T-helper 2 cell treated with Interferon-gamma antibody and Interleukin-4, amounts not matched to agents 5 μg/mL and 100 μg/mL, for 36 hours (primary cell): Measurements from ENCODE around the gene GSG1.
"Not testable (repeated sequence)": the region's sequence is repeated elsewhere in the genome, so short reads cannot be mapped to it uniquely, and the experiment has no call there.

Experiments used
- DNase-seq: peaks from one replicate; pipeline ENCODE4 v3.0.0; 2021; ENCODE audit warnings: low spot score
- H3K27ac Mint-ChIP-seq: one replicate; pipeline ENCODE4 v1.8.0; 2021; ENCODE audit warnings: mild to moderate bottlenecking, mixed read lengths
- H3K27me3 Mint-ChIP-seq: one replicate; pipeline ENCODE4 v1.8.0; 2021; ENCODE audit warnings: low read depth, mixed read lengths
- H3K36me3 Mint-ChIP-seq: one replicate; pipeline ENCODE4 v1.8.0; 2021; ENCODE audit warnings: low read depth, mixed read lengths
- H3K4me1 Mint-ChIP-seq: one replicate; pipeline ENCODE4 v1.8.0; 2021; ENCODE audit warnings: low read depth, mixed read lengths
- H3K4me3 Mint-ChIP-seq: one replicate; pipeline ENCODE4 v1.8.0; 2022; ENCODE audit warnings: mild to moderate bottlenecking, moderate library complexity, mixed read lengths
- H3K9me3 Mint-ChIP-seq: one replicate; pipeline ENCODE4 v1.8.0; 2021; ENCODE audit warnings: mixed read lengths

Gene GSG1

DNA sequence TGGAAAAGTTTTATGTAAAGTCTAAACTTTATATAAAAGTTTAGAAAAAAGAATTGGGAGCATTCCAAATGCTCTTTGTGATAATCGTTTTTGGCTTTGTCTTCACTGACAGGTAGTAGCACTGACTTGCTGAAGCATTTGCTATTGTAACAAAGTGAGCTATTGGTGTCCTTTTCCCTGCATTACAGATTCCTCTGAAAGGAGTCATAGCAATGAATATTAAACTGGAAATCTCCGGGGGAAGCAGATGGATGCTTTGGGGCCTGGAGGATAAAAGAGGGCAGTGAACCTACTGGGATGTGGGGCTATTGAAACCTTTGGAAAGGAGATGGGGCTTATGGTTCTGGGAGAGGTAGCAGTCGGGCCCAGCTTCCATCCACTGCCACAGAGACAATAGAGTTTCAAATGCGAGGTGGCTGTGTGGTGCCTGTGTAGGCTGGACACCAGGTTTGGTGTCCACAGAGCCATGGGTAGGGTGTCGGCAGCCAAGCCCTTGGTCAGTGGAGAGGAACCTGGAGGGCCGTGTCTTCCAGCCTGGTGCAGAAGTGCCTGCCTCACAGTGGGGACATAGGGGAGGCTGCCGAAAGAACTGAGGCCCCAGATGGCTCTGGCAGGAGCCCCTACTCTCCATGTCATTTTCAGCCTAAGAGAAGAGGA is 10.1 kb downstream of the GSG1 start:
- H3K27me3 Mint-ChIP-seq = peaks cover 6% of the 10 kb centered on the region
- H3K36me3 Mint-ChIP-seq = no peaks in the 10 kb centered on the region
- DNase-seq = no peak
- peaks cover 7% of the 10 kb centered on the region for H3K4me1 Mint-ChIP-seq
- no peak overlapping the region for H3K27ac Mint-ChIP-seq
- H3K9me3 Mint-ChIP-seq = no peaks in the 10 kb centered on the region
- H3K4me3 Mint-ChIP-seq = no peak overlapping the region

DNA sequence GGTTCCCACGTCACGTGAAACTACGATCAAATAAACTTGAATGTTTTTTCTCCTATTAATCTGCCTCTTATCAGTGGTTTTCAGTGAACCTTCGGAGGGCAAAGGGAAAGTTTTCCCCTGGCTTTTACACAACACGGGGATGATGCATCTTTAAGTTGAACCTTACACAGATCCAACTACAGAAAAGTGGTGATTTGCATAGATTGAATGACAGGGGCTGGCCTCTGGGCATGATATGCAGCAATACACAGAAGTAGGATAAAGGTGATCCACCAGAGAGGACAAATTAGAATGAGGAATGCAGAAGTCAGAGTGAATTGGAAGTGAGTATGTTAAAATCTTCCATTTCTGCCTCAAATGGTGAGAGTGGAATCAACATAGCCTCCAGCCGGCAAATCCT is 11.6 kb downstream of the GSG1 start:
- H3K4me3 Mint-ChIP-seq = no peak overlapping the region

DNA sequence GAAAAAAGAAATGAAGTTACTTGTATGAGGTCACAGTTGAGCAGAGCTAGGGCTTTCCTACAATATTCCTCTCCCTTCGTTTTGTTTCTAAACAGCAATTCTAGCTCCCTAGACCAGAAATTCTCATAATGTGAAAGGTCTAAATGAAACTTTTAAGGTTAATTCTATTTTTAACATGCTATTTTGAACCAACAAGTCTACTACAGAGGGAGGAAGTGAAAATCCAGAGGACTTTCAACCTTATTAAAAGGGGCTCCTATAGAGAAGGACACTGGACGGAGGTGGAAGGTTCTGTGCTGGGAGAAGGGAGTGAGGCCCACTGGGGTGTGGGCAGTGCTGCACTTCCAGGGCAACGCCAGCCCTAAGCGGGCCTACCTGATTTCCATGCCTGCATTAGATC is 13.4 kb downstream of the GSG1 start:
- no peaks in the 10 kb centered on the region for H3K36me3 Mint-ChIP-seq
- H3K9me3 Mint-ChIP-seq = no peaks in the 10 kb centered on the region
- H3K27ac Mint-ChIP-seq = no peak overlapping the region
- no peaks in the 10 kb centered on the region for H3K4me1 Mint-ChIP-seq
- H3K27me3 Mint-ChIP-seq = peaks cover 6% of the 10 kb centered on the region
- no peak for DNase-seq
- H3K4me3 Mint-ChIP-seq = no peak overlapping the region

More for the DNA sequence above, 11.6 kb downstream of the GSG1 start:
- H3K27me3 Mint-ChIP-seq = peaks cover 6% of the 10 kb centered on the region
- H3K4me1 Mint-ChIP-seq = no peaks in the 10 kb centered on the region
- no peak for DNase-seq
- H3K27ac Mint-ChIP-seq = no peak overlapping the region
- H3K36me3 Mint-ChIP-seq = no peaks in the 10 kb centered on the region
- no peaks in the 10 kb centered on the region for H3K9me3 Mint-ChIP-seq

DNA sequence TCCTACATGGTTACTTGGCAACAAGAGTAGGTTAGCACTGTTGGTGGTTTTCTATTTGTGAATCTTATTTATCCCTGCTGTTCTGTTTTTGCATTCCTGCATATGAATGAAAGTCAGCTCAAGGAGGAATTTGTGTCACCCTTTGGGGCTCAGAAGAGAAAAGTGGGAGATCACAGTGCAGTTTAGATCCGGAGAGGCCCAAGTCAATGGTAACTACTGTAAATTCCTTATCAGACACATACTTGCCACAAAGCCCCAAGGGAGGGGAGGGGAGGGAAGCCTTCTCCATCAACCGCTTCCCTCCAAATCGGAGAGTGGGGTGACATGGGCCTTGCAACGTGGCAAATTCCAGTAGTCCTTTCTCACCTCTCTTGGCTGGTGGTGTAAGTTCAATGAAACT is 15.0 kb downstream of the GSG1 start:
- Mint-ChIP-seq H3K4me1 (no peaks in the 10 kb centered on the region), H3K36me3 (no peaks in the 10 kb centered on the region), H3K27ac (no peak overlapping the region), H3K4me3 (no peak overlapping the region), H3K9me3 (no peaks in the 10 kb centered on the region), H3K27me3 (no peaks in the 10 kb centered on the region)
- DNase-seq = no peak

DNA sequence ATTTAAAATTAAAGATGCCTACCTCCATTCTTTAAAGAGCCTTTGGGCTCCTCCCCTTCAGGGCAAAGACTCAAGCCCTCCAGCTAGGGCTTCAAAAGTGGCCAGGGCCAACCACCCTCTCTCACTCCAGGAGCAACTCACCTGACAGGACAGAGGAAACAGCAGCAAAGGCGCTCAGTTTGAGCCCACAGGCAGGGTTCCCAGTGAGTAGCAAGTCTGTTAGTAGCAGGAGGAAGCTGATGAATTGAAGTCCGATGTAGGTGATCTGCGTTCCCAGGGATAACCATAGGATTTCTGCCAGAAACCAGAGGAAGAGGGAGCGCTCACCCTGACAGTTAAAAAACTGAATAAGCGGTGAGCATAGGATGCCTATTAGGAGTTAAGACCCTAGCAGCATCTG is 15.7 kb downstream of the GSG1 start:
- Mint-ChIP-seq H3K36me3 (no peaks in the 10 kb centered on the region), H3K27ac (no peak overlapping the region), H3K4me3 (no peak overlapping the region), H3K4me1 (no peaks in the 10 kb centered on the region), H3K9me3 (no peaks in the 10 kb centered on the region), H3K27me3 (no peaks in the 10 kb centered on the region)
- DNase-seq = no peak

DNA sequence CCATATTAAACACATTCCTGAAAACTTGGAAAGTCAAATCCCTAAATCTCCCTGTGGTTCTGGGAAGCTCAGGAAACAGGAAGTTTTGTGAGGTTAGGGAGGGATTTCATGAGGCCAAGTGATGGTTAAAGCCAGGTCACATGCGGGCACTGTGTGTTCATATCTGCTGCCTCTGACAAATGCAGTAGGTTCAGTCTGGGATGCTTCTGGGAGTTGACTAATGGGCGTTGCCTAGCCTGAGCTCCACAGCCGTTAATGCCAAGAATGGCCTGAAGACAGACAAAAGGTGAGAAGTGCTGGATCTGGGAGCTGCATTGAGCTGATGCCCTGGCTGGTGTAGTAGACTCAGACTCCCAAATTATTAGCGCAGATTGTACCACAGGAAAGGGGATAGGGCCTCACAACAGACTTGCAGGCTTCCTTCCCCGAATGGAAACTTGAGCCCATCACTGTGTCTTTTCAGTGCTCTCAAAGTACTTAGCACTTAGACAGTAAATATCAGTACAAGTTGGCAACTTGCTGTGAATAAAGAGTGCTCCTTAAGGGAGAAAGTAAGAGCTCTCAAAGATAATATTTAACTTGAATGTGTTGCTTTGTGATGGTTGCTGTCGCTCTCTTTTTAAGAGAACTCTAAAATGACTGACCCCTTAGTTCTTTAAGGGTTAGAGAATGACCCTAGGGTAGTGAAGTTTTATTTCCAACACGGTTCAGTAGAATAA is 17.3 kb downstream of the GSG1 start:
- DNase-seq = no peak
- Mint-ChIP-seq H3K27me3 (no peaks in the 10 kb centered on the region), H3K4me1 (no peaks in the 10 kb centered on the region), H3K36me3 (no peaks in the 10 kb centered on the region), H3K4me3 (no peak overlapping the region), H3K9me3 (no peaks in the 10 kb centered on the region), H3K27ac (no peak overlapping the region)

DNA sequence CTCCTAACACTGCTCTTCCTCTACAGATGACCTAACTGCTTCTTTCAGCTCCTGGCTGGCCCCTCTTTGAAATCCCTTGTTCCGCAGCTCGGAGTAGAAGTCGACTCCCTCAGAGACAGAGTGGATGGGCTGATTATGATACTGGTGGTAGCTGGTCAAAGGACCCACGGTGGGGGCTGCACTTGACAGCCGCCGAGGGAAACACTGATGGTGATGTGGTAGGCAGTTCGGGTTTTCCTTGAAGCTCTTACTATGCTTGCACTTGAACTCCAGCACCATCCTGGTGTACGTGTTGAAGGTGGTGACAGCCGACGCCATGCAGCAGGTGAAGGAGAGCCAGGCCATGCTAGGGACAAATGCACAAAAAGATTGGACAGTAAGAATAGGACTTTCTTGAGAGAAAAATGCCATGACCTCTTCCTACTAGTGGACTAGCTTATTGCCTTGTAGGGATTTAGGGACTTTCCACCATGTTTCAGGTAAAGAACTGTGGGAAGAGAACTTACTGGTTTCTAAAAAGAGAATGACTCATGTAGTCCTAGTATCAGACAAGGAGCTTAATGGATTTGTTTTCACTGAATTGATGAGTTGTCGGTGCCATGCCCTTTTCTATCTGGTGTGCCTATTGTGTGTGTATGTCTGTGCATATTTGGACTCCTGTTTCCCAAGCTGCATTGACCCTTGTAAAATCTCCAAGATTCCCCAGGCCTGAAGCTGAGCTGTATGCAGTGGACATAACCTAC is 18.4 kb downstream of the GSG1 start:
- H3K9me3 Mint-ChIP-seq = no peaks in the 10 kb centered on the region
- H3K27ac Mint-ChIP-seq = no peak overlapping the region
- no peaks in the 10 kb centered on the region for H3K4me1 Mint-ChIP-seq
- DNase-seq = no peak
- H3K27me3 Mint-ChIP-seq = no peaks in the 10 kb centered on the region
- no peak overlapping the region for H3K4me3 Mint-ChIP-seq
- no peaks in the 10 kb centered on the region for H3K36me3 Mint-ChIP-seq

DNA sequence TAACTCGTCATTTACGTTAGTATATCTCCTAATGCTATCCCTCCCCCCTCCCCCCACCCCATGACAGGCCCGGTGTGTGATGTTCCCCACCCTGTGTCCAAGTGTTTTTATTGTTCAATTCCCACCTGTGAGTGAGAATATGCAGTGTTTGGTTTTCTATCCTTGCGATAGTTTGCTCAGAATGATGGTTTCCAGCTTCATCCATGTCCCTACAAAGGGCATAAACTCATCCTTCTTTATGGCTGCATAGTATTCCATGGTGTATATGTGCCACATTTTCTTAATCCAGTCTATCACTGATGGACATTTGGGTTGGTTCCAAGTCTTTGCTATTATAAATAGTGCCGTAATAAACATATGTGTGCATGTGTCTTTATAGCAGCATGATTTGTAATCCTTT is 19.8 kb downstream of the GSG1 start:
- H3K27ac Mint-ChIP-seq, DNase-seq, H3K27me3 Mint-ChIP-seq, H3K36me3 Mint-ChIP-seq, H3K4me3 Mint-ChIP-seq, H3K9me3 Mint-ChIP-seq, H3K4me1 Mint-ChIP-seq: not testable (repeated sequence)

DNA sequence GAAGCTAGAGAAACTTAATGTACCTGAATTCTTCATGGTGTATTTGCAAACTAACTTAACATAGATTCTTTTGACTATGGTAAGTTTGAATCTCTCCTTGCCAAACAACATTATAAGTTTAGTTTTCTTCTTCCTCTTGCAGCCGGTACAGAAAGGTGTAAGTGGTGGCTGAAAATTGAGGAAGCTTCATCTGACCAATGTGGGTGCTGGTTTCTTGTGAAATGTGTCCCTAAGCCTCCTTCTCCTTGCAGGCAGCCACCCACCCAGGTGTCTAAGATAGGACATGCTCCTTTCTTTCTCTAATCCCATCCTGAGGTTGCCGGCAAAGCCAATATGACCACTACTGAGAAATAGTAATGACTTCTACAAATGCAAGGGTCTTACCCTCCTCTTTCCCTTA is 20.6 kb downstream of the GSG1 start:
- no peak for DNase-seq
- no peaks in the 10 kb centered on the region for H3K9me3 Mint-ChIP-seq
- H3K4me3 Mint-ChIP-seq = no peak overlapping the region
- no peaks in the 10 kb centered on the region for H3K4me1 Mint-ChIP-seq
- no peaks in the 10 kb centered on the region for H3K27me3 Mint-ChIP-seq
- no peaks in the 10 kb centered on the region for H3K36me3 Mint-ChIP-seq
- no peak overlapping the region for H3K27ac Mint-ChIP-seq

DNA sequence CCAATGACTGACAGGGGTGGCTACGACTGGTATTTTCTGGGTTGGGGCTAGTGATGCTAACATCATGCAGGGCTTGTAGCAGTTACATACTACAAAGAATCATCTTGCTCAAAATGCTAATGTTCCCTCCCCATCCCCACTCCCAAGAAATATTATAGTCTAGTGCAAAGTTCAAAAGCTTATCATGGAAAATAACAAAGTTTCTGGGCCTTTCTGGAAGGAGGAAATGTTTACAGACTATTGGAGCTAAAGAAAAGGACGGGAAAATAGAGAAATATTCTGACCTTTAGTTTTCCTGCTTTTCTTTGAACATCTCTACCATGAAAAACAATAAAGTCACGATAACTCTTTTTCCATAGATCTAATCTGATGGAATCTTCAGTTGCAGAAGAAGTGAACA is 23.2 kb downstream of the GSG1 start:
- H3K4me3 Mint-ChIP-seq = no peak overlapping the region

DNA sequence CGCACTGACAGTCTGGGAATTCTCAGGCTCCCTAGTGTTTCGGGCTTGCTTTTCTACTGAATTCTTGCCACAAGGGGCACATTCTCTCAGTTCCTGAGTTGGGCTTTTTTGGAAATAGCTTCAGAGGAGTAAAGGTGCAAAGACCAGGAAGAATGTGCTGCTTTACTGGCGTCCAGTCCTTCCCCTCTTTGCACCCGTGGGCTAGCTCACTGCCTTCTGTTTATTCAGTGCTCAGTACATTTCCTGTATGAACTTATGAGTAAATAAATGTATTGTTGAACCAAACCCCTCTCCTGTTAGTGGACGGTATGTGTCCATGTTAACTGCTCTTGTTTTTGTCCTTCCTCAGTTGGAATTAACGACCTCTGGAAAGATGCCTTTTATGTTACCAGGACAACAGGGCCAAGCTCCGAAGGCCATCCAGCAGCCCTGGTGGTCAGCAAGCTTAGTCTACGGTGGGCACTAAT is 24.0 kb downstream of the GSG1 start:
- no peaks in the 10 kb centered on the region for H3K9me3 Mint-ChIP-seq
- no peak overlapping the region for H3K4me3 Mint-ChIP-seq
- H3K4me1 Mint-ChIP-seq = no peaks in the 10 kb centered on the region
- no peaks in the 10 kb centered on the region for H3K36me3 Mint-ChIP-seq
- no peak for DNase-seq
- no peak overlapping the region for H3K27ac Mint-ChIP-seq
- H3K27me3 Mint-ChIP-seq = no peaks in the 10 kb centered on the region

More for the DNA sequence above, 23.2 kb downstream of the GSG1 start:
- Mint-ChIP-seq H3K4me1 (no peaks in the 10 kb centered on the region), H3K27ac (no peak overlapping the region), H3K9me3 (no peaks in the 10 kb centered on the region), H3K27me3 (no peaks in the 10 kb centered on the region), H3K36me3 (no peaks in the 10 kb centered on the region)
- DNase-seq = no peak

DNA sequence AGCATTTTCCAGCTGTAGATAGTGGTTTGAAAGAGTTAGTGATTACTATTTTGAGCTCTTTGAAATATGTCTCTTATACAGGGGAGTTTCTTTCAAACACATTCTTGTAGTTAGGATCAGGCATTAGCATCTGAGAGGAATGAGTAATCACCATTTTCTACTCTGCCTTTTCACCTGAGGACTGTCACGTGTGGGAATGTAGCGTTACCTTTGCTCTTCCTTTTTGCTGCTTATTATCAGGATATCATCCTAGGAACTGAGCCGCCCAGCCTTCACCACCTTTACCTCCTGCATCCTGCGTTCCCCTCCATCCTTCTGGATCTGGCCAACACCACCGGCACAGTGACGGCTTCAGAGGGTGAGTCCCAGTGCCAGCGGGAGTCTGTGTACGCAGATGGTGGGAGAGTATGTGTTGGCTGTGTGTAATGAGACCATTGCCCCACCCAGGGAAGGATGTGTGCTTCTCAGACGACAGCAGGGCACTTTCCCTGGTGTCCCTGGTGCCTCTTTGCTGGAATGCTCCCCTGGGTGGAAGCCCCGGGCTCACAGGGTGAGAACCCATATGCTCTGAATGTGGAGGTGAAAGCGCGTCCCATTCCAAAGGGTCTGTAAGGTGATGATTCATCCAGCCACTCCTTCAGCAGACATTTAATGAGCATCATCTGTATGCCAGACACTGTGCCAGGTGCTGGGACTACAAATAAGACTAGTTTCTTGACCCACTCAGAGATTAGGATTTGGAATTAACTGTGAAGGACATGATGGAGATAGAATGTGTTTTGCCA is 27.5 kb downstream of the GSG1 start:
- Mint-ChIP-seq H3K27me3 (no peaks in the 10 kb centered on the region), H3K4me3 (no peak overlapping the region), H3K27ac (no peak overlapping the region), H3K36me3 (peaks cover 2% of the 10 kb centered on the region), H3K9me3 (no peaks in the 10 kb centered on the region), H3K4me1 (no peaks in the 10 kb centered on the region)
- DNase-seq = no peak

DNA sequence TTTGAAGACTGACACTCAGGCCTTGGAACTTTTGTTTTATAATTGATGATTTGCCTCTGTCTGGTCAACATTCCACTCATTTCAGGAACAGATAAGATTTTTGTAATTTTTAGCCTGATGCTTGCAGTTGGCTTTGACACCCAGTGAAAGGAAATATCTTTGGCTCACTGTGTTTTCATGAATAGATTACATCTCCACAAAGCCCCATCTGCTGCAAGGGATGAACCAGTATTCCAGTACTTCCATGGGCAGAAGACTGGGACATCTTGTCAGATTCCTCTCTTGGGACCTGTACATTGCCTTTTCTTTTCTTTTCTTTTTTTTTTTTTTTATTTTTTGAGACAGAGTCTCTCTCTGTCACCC is 28.4 kb downstream of the GSG1 start:
- no peak overlapping the region for H3K4me3 Mint-ChIP-seq
- no peaks in the 10 kb centered on the region for H3K4me1 Mint-ChIP-seq
- H3K36me3 Mint-ChIP-seq = peaks cover 2% of the 10 kb centered on the region
- DNase-seq = no peak
- H3K27me3 Mint-ChIP-seq = no peaks in the 10 kb centered on the region
- no peaks in the 10 kb centered on the region for H3K9me3 Mint-ChIP-seq
- H3K27ac Mint-ChIP-seq = no peak overlapping the region
